Measurements from ENCODE around the gene FADS2. TPM values are rescaled to one million over a fixed set of nuclear protein-coding genes. Genes with fewer than 3 reads are reported as not detected.

Gene FADS2
- total and polyA plus RNA-seq, 2 of the 13 experiments (the other 11 are each of a cell fraction or from before 2014, with no cell fraction given) = 90.1 to 124 TPM

- TF ChIP-seq ZGPAT (CRISPR knock-in tag; IDR thresholded peaks at IDR 0.05) = no peak
- TF ChIP-seq TIGD3 (CRISPR knock-in tag; IDR thresholded peaks at IDR 0.05; ENCODE audit: borderline replicate concordance) = no peak
- TF ChIP-seq HMGA1 (CRISPR knock-in tag; conservative IDR thresholded peaks at IDR 0.05) = no peak
- TF ChIP-seq CEBPB (IDR thresholded peaks at IDR 0.05; ENCODE audit: borderline replicate concordance, low read depth, low read length) = no peak
- TF ChIP-seq ZNF235 (CRISPR knock-in tag; IDR thresholded peaks at IDR 0.05; ENCODE audit: borderline replicate concordance) = no peak
- TF ChIP-seq ZNF780A (CRISPR knock-in tag; IDR thresholded peaks at IDR 0.05) = no peak
- TF ChIP-seq ZNF619 (CRISPR knock-in tag; IDR thresholded peaks at IDR 0.05) = no peak
- TF ChIP-seq CCDC6 (CRISPR knock-in tag; IDR thresholded peaks at IDR 0.05) = 0 out of 2 replicates have a peak, but pooled peaks have one; percentile 27
- TF ChIP-seq IRF2 (CRISPR knock-in tag; IDR thresholded peaks at IDR 0.05) = 0 out of 2 replicates have a peak, but pooled peaks have one; percentile 8
- TF ChIP-seq ZSCAN21 (CRISPR knock-in tag; IDR thresholded peaks at IDR 0.05; ENCODE audit: borderline replicate concordance) = 0 out of 2 replicates have a peak, but pooled peaks have one; percentile 51
- no peak for TF ChIP-seq TRIM24 (CRISPR knock-in tag; IDR thresholded peaks at IDR 0.05)
- TF ChIP-seq, protein P1, sequence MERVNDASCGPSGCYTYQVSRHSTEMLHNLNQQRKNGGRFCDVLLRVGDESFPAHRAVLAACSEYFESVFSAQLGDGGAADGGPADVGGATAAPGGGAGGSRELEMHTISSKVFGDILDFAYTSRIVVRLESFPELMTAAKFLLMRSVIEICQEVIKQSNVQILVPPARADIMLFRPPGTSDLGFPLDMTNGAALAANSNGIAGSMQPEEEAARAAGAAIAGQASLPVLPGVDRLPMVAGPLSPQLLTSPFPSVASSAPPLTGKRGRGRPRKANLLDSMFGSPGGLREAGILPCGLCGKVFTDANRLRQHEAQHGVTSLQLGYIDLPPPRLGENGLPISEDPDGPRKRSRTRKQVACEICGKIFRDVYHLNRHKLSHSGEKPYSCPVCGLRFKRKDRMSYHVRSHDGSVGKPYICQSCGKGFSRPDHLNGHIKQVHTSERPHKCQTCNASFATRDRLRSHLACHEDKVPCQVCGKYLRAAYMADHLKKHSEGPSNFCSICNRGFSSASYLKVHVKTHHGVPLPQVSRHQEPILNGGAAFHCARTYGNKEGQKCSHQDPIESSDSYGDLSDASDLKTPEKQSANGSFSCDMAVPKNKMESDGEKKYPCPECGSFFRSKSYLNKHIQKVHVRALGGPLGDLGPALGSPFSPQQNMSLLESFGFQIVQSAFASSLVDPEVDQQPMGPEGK (CRISPR knock-in tag; IDR thresholded peaks at IDR 0.05) = peak; percentile 42
- no peak for TF ChIP-seq SIX4 (CRISPR knock-in tag; IDR thresholded peaks at IDR 0.05)
- TF ChIP-seq RELA (CRISPR knock-in tag; IDR thresholded peaks at IDR 0.05) = no peak
- TF ChIP-seq ZNF850 (CRISPR knock-in tag; conservative IDR thresholded peaks at IDR 0.05) = no peak
- 0 out of 2 replicates have a peak, but pooled peaks have one; percentile 7 for TF ChIP-seq MED1 (CRISPR knock-in tag; IDR thresholded peaks at IDR 0.05)
- TF ChIP-seq, protein P2, sequence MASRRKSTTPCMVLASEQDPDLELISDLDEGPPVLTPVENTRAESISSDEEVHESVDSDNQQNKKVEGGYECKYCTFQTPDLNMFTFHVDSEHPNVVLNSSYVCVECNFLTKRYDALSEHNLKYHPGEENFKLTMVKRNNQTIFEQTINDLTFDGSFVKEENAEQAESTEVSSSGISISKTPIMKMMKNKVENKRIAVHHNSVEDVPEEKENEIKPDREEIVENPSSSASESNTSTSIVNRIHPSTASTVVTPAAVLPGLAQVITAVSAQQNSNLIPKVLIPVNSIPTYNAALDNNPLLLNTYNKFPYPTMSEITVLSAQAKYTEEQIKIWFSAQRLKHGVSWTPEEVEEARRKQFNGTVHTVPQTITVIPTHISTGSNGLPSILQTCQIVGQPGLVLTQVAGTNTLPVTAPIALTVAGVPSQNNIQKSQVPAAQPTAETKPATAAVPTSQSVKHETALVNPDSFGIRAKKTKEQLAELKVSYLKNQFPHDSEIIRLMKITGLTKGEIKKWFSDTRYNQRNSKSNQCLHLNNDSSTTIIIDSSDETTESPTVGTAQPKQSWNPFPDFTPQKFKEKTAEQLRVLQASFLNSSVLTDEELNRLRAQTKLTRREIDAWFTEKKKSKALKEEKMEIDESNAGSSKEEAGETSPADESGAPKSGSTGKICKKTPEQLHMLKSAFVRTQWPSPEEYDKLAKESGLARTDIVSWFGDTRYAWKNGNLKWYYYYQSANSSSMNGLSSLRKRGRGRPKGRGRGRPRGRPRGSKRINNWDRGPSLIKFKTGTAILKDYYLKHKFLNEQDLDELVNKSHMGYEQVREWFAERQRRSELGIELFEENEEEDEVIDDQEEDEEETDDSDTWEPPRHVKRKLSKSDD (CRISPR knock-in tag; IDR thresholded peaks at IDR 0.05; ENCODE audit: low read depth) = no peak
- TF ChIP-seq, protein P3, sequence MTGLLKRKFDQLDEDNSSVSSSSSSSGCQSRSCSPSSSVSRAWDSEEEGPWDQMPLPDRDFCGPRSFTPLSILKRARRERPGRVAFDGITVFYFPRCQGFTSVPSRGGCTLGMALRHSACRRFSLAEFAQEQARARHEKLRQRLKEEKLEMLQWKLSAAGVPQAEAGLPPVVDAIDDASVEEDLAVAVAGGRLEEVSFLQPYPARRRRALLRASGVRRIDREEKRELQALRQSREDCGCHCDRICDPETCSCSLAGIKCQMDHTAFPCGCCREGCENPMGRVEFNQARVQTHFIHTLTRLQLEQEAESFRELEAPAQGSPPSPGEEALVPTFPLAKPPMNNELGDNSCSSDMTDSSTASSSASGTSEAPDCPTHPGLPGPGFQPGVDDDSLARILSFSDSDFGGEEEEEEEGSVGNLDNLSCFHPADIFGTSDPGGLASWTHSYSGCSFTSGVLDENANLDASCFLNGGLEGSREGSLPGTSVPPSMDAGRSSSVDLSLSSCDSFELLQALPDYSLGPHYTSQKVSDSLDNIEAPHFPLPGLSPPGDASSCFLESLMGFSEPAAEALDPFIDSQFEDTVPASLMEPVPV (CRISPR knock-in tag; IDR thresholded peaks at IDR 0.05) = no peak
- TF ChIP-seq ZNF556 (CRISPR knock-in tag; IDR thresholded peaks at IDR 0.05; ENCODE audit: borderline replicate concordance) = no peak
- TF ChIP-seq ZNF329 (CRISPR knock-in tag; IDR thresholded peaks at IDR 0.05; ENCODE audit: low read depth) = no peak
Measured at GRCh38 chr11:61891331-61892084, 63.4 kb downstream of the FADS2 start, which contains the start of gene FADS3 (continued).

Data from HepG2 (cell line).